HCT116 (cell line): ENCODE results near the gene ZNF3. TPM values are rescaled to one million over a fixed set of nuclear protein-coding genes. Genes with fewer than 3 reads are reported as not detected.

Source experiments
- ATAC-seq: fragments of 200-7000 bp; cut with Tn5 transposase; 2 replicates; pipeline ENCODE4 v1.9.1; 2020; ENCODE audit warnings: mild to moderate bottlenecking, moderate library complexity
- BruUV-seq: library from RNA; stranded (reverse); fragments of 400-500 nt; replicated peaks from 2 replicates; lab custom pipeline; 2021; lab: Mats Ljungman, UMichigan
- CTCF ChIA-PET: fragments of 300-600 bp; sonication (Branson Sonifier 250); formaldehyde crosslinking; loops from one replicate; lab custom pipeline; 2021; ENCODE audit warnings: antibody characterized with exemption; lab: Charles Lee
- POLR2A ChIA-PET: fragments of 300-600, 350-600 bp; sonication (Branson Sonifier 250); formaldehyde crosslinking; loops from one replicate; lab custom pipeline; 2021; ENCODE audit warnings: antibody characterized with exemption; lab: Charles Lee
- RAD21 ChIA-PET, 2 experiments: fragments of 300-600 bp; sonication (Branson Sonifier 250); formaldehyde crosslinking; loops; one replicate each; lab custom pipeline; 2023; ENCODE audit warnings: low total read pairs in 2 of 2; ENCODE audit not compliant: uncharacterized antibody in 2 of 2, unreplicated experiment in 2 of 2, low non-redundant PET in 1 of 2; lab: Charles Lee
- DNase-seq: peaks from one replicate; pipeline ENCODE4 v3.0.0-alpha.2; 2010; ENCODE audit warnings: low read depth, low spot score
- H2AFZ ChIP-seq: fragments of 200-600 bp; shearing (Covaris generic), sonication (generic); 2 replicates; pipeline ENCODE4 v1.6.1; 2017; ENCODE audit warnings: low read depth, mixed run types, mixed read lengths, antibody characterized with exemption, low read length; ENCODE audit not compliant: poor library complexity, severe bottlenecking
- H3K27ac ChIP-seq: 2 replicates; pipeline ENCODE4 v1.5.1; 2012; ENCODE audit warnings: low read depth, low read length
- H3K27me3 ChIP-seq: fragments of 200-600 bp; sonication (generic); 2 replicates; pipeline ENCODE4 v1.6.1; 2016; ENCODE audit warnings: mixed run types, low read length, mixed read lengths; ENCODE audit not compliant: insufficient read depth
- H3K36me3 ChIP-seq, 2 experiments: fragments of 200-500 bp in 1 of 2; fragments of 200-600 bp in 1 of 2; sonication (Bioruptor generic) in 1 of 2; sonication (generic) in 1 of 2; 2 replicates each; pipeline versions ENCODE4 v1.5.1 to v1.6.1; 2014 to 2016; ENCODE audit warnings: low read length in 2 of 2, inconsistent platforms in 1 of 2, mixed read lengths in 1 of 2, mixed run types in 1 of 2; ENCODE audit not compliant: insufficient read depth in 2 of 2, control insufficient read depth in 1 of 2
- H3K4me1 ChIP-seq, 2 experiments: fragments of 200-600 bp in 1 of 2; sonication (generic) in 1 of 2; 2 replicates each; pipeline versions ENCODE4 v1.5.1 to v1.6.1; 2012 to 2017; ENCODE audit warnings: low read length in 2 of 2, inconsistent platforms in 1 of 2, mild to moderate bottlenecking in 1 of 2, mixed read lengths in 1 of 2, mixed run types in 1 of 2, moderate library complexity in 1 of 2; ENCODE audit not compliant: insufficient read depth in 2 of 2, control insufficient read depth in 1 of 2
- H3K4me2 ChIP-seq: fragments of 200-600 bp; sonication (generic); 2 replicates; pipeline ENCODE4 v1.6.1; 2017; ENCODE audit warnings: mixed run types, low read length, mixed read lengths
- H3K4me3 ChIP-seq, 2 experiments: fragments of 200-600 bp in 1 of 2; sonication (generic) in 1 of 2; replicated peaks in 1 of 2; 2 replicates each; pipeline ENCODE4 v1.5.1; 2011 to 2016; ENCODE audit warnings: low read length in 2 of 2, control low read depth in 1 of 2, low read depth in 1 of 2, mild to moderate bottlenecking in 1 of 2, mixed read lengths in 1 of 2, mixed run types in 1 of 2
- H3K79me2 ChIP-seq: fragments of 200-600 bp; sonication (generic); 2 replicates; pipeline ENCODE4 v1.6.1; 2017; ENCODE audit warnings: mild to moderate bottlenecking, mixed run types, low read length, moderate library complexity, mixed read lengths; ENCODE audit not compliant: insufficient read depth
- H3K9ac ChIP-seq: fragments of 200-600 bp; sonication (generic); 2 replicates; pipeline ENCODE4 v1.6.1; 2016; ENCODE audit warnings: low read length, mixed read lengths
- H3K9me2 ChIP-seq: fragments of 200-600 bp; sonication (generic), shearing (Covaris generic); 2 replicates; pipeline ENCODE4 v1.6.1; 2017; ENCODE audit warnings: mixed run types, mild to moderate bottlenecking, moderate library complexity; ENCODE audit not compliant: insufficient read depth
- H3K9me3 ChIP-seq, 2 experiments: fragments of 200-500 bp in 1 of 2; fragments of 200-600 bp in 1 of 2; sonication (Bioruptor generic) in 1 of 2; sonication (generic) in 1 of 2; 2 replicates each; pipeline ENCODE4 v1.6.1; 2014 to 2017; ENCODE audit warnings: low read length in 2 of 2, mixed read lengths in 2 of 2, inconsistent platforms in 1 of 2, low read depth in 1 of 2, mild to moderate bottlenecking in 1 of 2, mixed run types in 1 of 2, moderate library complexity in 1 of 2; ENCODE audit not compliant: control insufficient read depth in 1 of 2, insufficient read depth in 1 of 2
- H4K20me1 ChIP-seq: fragments of 200-600 bp; sonication (generic), shearing (Covaris generic); 2 replicates; pipeline ENCODE4 v1.6.1; 2017; ENCODE audit warnings: mixed run types, mild to moderate bottlenecking, moderate library complexity; ENCODE audit not compliant: insufficient read depth
- ATF3 ChIP-seq: IDR thresholded peaks from 2 replicates; pipeline ENCODE4 v1.6.1; 2012
- CBX3 ChIP-seq: IDR thresholded peaks from 2 replicates; pipeline ENCODE4 v1.6.1; 2012; ENCODE audit warnings: low read depth
- CTCF ChIP-seq, 3 experiments: fragments of 200-600 bp in 1 of 3; sonication (generic) in 1 of 3; IDR thresholded peaks in 2 of 3; conservative IDR thresholded peaks in 1 of 3; 2 replicates each; pipeline ENCODE4 v1.5.1; 2012 to 2017; ENCODE audit warnings: low read depth in 2 of 3, low read length in 2 of 3, antibody characterized with exemption in 1 of 3, borderline replicate concordance in 1 of 3, control low read depth in 1 of 3, mild to moderate bottlenecking in 1 of 3, mixed read lengths in 1 of 3, mixed run types in 1 of 3, moderate library complexity in 1 of 3; ENCODE audit not compliant: insufficient read depth in 1 of 3
- EGR1 ChIP-seq: IDR thresholded peaks from 2 replicates; pipeline ENCODE4 v1.6.1; 2012; ENCODE audit warnings: low read depth
- ELF1 ChIP-seq: IDR thresholded peaks from 2 replicates; pipeline ENCODE4 v1.6.1; 2012; ENCODE audit warnings: low read depth, borderline replicate concordance
- FOSL1 ChIP-seq: IDR thresholded peaks from 2 replicates; pipeline ENCODE4 v1.6.1; 2012; ENCODE audit warnings: low read depth
- JUND ChIP-seq: IDR thresholded peaks from 2 replicates; pipeline ENCODE4 v1.6.1; 2012
- POLR2A ChIP-seq: IDR thresholded peaks from 2 replicates; pipeline ENCODE4 v1.7.0; 2011; ENCODE audit warnings: borderline replicate concordance; ENCODE audit not compliant: insufficient read depth, insufficient read length; ENCODE audit errors: extremely low read depth
- POLR2AphosphoS5 ChIP-seq: IDR thresholded peaks from 2 replicates; pipeline ENCODE4 v1.6.1; 2011; ENCODE audit warnings: mild to moderate bottlenecking, low read depth, low read length, moderate library complexity
- RAD21 ChIP-seq: IDR thresholded peaks from 2 replicates; pipeline ENCODE4 v1.6.1; 2012; ENCODE audit warnings: low read depth, mild to moderate bottlenecking
- REST ChIP-seq: IDR thresholded peaks from 2 replicates; pipeline ENCODE4 v1.6.1; 2012; ENCODE audit warnings: low read depth
- SIN3A ChIP-seq: IDR thresholded peaks from 2 replicates; pipeline ENCODE4 v1.6.1; 2012; ENCODE audit warnings: low read depth
- SP1 ChIP-seq: IDR thresholded peaks from 2 replicates; pipeline ENCODE4 v1.6.1; 2012; ENCODE audit warnings: low read depth
- SRF ChIP-seq: IDR thresholded peaks from 2 replicates; pipeline ENCODE4 v1.6.1; 2012; ENCODE audit warnings: low read depth
- TCF7L2 ChIP-seq: IDR thresholded peaks from 2 replicates; pipeline ENCODE4 v1.7.0; 2011; ENCODE audit warnings: borderline replicate concordance, inconsistent platforms; ENCODE audit not compliant: insufficient read depth, insufficient read length; ENCODE audit errors: extremely low read depth
- YY1 ChIP-seq: IDR thresholded peaks from 2 replicates; pipeline ENCODE4 v1.6.1; 2011; ENCODE audit warnings: low read length, low read depth, moderate library complexity, mild to moderate bottlenecking; ENCODE audit not compliant: insufficient replicate concordance; ENCODE audit errors: extremely low read depth
- ZBTB33 ChIP-seq: IDR thresholded peaks from 2 replicates; pipeline ENCODE4 v1.6.1; 2011; ENCODE audit warnings: mild to moderate bottlenecking, low read length, moderate library complexity; ENCODE audit not compliant: insufficient replicate concordance; ENCODE audit errors: extremely low read depth
- ZFX ChIP-seq: fragments of 450-650 bp; IDR thresholded peaks from 2 replicates; pipeline ENCODE4 v1.6.1; 2017
- intact Hi-C: fragments of 100-400 bp; cut with micrococcal nuclease; formaldehyde crosslinking; loops from 2 replicates; pipeline ENCODE4 v1.10.0; 2022
- total RNA-seq: library from RNA; stranded (reverse); gene quantifications from one replicate; pipeline ENCODE4 v1.2.1, GENCODE V29; 2021; ENCODE audit not compliant: unreplicated experiment

Gene ZNF3
- total RNA-seq, 1 experiment from 2014 or later: 28.2 TPM

GRCh38 chr7:100049441-100050291 is 31.9 kb downstream of the ZNF3 start, which contains the start of gene ZSCAN21:
Gene ZSCAN21, plus strand, starts transcription at chr7:100049774. Its CDS starts 7,233 bp downstream, at chr7:100057007.
- TSS peak; percentile 85 for BruUV-seq
- Histone ChIP-seq H3K9me3 (no peaks in the 10 kb centered on the region), H3K9me2 (no peaks in the 10 kb centered on the region), H3K79me2 (peaks cover 14% of the 10 kb centered on the region), H3K27me3 (no peaks in the 10 kb centered on the region), H3K4me1 (peaks cover 10 to 16% of the 10 kb centered on the region in 2 experiments; a peak in 2 of 4 replicates), H2AFZ (peak within 1 kb of the TSS; percentile 57), H3K27ac (peak within 1 kb of the TSS; percentile 77), H3K36me3 (peaks cover 0 to 3% of the 10 kb centered on the region in 2 experiments; a peak in 1 of 4 replicates), H3K4me3 (peak within 1 kb of the TSS; percentile 78 to 82), H4K20me1 (no peaks in the 10 kb centered on the region), H3K9ac (peak within 1 kb of the TSS; percentile 75), H3K4me2 (peak within 1 kb of the TSS; percentile 87)
- intact Hi-C loops: loop anchor here (2.0 kb wide), 1 partner anchor 51 kb away; the partner anchor contains the start of genes AP4M1 and MCM7
- peak; percentile 38 for DNase-seq
- ChIA-PET RAD21 (interaction anchor here in 1 of 2 experiments (0.8 kb wide), 1 partner anchor 56 kb away, joined by 4 read pairs; no protein-coding TSS in a partner anchor), POLR2A (interaction anchor here (0.6 to 1.6 kb wide), 3 partner anchors 14 to 51 kb away, joined by 4 to 5 read pairs (median 4); partner anchors contain the start of genes AP4M1, MCM7 and ZKSCAN1), CTCF (no interaction called here)
- ATAC-seq: peak; percentile 90
- TF ChIP-seq SIN3A: 0 out of 2 replicates have a peak, but pooled peaks have one; percentile 75
- TF ChIP-seq RAD21: peak; percentile 28; the same call in 1 of the 2 replicates
- no peak for TF ChIP-seq ZBTB33
- peak; percentile 29; the same call in 1 of the 2 replicates for TF ChIP-seq SP1
- no peak for TF ChIP-seq FOSL1
- peak; percentile 64 for TF ChIP-seq ELF1
- TF ChIP-seq CTCF (IDR thresholded peaks at IDR 0.05 in 2 of 3, conservative IDR thresholded peaks at IDR 0.05 in 1 of 3; ENCODE audit: borderline replicate concordance in 1 of 3, insufficient read depth in 1 of 3, low read depth in 2 of 3, low read length in 2 of 3): 0 out of 6 replicates have a peak, but pooled peaks of 1 of the 3 experiments have one; percentile 16
- no peak for TF ChIP-seq YY1
- TF ChIP-seq CBX3: no peak
- peak; percentile 54 for TF ChIP-seq POLR2A
- peak; percentile 83 for TF ChIP-seq EGR1
- peak; percentile 85 for TF ChIP-seq POLR2AphosphoS5
- TF ChIP-seq REST: no peak
- no peak for TF ChIP-seq ZFX
- no peak for TF ChIP-seq ATF3
- no peak for TF ChIP-seq JUND
- TF ChIP-seq TCF7L2: peak; percentile 58
- no peak for TF ChIP-seq SRF
